KMS-11 (cell line): Measurements from ENCODE around the gene RALGAPA2.
A peak's percentile ranks its signal among the peaks of the same experiment; 100 is the strongest.

Experiments used
- H2AFZ ChIP-seq: fragments of 200-600 bp; sonication (generic); 2 replicates; pipeline ENCODE4 v1.6.1; 2016; ENCODE audit warnings: antibody characterized with exemption, mixed run types, low read depth
- H3K27ac ChIP-seq: fragments of 200-600 bp; sonication (generic); 2 replicates; pipeline ENCODE4 v1.6.1; 2016; ENCODE audit warnings: mild to moderate bottlenecking, mixed run types
- H3K27me3 ChIP-seq: fragments of 200-600 bp; sonication (generic); 2 replicates; pipeline ENCODE4 v1.6.1; 2017; ENCODE audit warnings: mild to moderate bottlenecking, low read depth, mixed run types, moderate library complexity; ENCODE audit not compliant: insufficient read depth
- H3K36me3 ChIP-seq: fragments of 200-600 bp; sonication (generic); 2 replicates; pipeline ENCODE4 v1.6.1; 2017; ENCODE audit warnings: mild to moderate bottlenecking, mixed run types; ENCODE audit not compliant: insufficient read depth
- H3K4me1 ChIP-seq: fragments of 200-600 bp; sonication (generic); 2 replicates; pipeline ENCODE4 v1.6.1; 2016; ENCODE audit warnings: mild to moderate bottlenecking, low read depth, mixed run types; ENCODE audit not compliant: poor library complexity, severe bottlenecking
- H3K4me2 ChIP-seq: fragments of 200-600 bp; sonication (generic); 2 replicates; pipeline ENCODE4 v1.7.0; 2016; ENCODE audit warnings: mild to moderate bottlenecking, mixed run types
- H3K4me3 ChIP-seq: fragments of 200-600 bp; sonication (generic); IDR thresholded peaks from 2 replicates; pipeline ENCODE4 v1.6.1; 2017; ENCODE audit warnings: low read depth, low read length, mixed read lengths; ENCODE audit not compliant: insufficient read depth
- H3K79me2 ChIP-seq: fragments of 200-600 bp; sonication (generic); 2 replicates; pipeline ENCODE4 v1.6.1; 2016; ENCODE audit warnings: low read depth, mixed run types; ENCODE audit not compliant: insufficient read depth
- H3K9ac ChIP-seq: fragments of 200-600 bp; sonication (generic); 2 replicates; pipeline ENCODE4 v1.6.1; 2016; ENCODE audit warnings: mild to moderate bottlenecking, mixed run types
- H4K20me1 ChIP-seq: fragments of 200-600 bp; sonication (generic); 2 replicates; pipeline ENCODE4 v1.6.1; 2016; ENCODE audit warnings: mild to moderate bottlenecking, mixed run types; ENCODE audit not compliant: insufficient read depth
- TF ChIP-seq, protein P1 (sequence below): fragments of 200-600 bp; sonication (generic); conservative IDR thresholded peaks from 2 replicates; pipeline ENCODE4 v1.6.1; 2017; ENCODE audit warnings: low read depth, mild to moderate bottlenecking, antibody characterized with exemption, low read length, moderate library complexity, mixed read lengths

RALGAPA2 gene

DNA sequence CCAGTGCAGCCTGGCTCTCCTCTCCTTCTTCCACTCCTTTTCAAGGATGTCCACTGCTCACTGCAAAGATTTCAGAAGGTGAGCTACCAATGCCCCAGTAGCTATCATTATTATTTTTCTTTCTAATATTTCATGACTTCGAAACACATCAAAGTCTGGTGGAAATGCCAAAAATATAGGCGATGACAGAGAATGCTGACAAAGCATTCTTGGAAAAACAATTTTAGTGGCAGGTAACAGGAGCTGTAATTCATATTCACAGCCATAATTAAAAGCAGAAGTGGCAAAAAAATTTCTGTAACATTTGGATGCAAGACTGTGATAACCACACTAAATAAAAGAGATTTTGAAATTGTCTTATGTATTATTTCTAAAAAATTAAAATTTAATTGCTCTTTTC, 133.6 kb downstream of the RALGAPA2 start:
- H2AFZ ChIP-seq, result no peak overlapping the region

DNA sequence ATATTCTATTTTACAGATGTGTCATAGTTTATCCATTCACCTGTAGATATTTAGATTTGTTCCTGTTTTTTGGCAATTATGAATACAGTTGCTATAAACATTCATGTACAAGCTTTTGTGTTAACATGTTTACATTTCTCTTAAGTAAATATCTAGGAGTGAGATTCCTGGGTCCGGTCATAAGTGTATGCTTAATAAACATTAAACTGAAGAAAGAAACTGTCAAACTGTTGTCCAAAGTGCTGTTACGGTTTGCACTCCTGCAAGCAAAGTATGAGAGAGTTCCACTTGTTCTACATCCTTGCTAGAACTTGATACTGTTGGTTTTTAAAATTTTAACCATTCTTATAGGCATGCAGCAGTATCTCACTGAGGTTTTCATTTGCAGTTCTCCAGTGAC, 138.6 kb downstream of the RALGAPA2 start:
- Histone ChIP-seq H3K9ac (no peak overlapping the region), H3K4me1 (no peaks in the 10 kb centered on the region), H3K27ac (no peak overlapping the region), H3K4me3 (no peak overlapping the region), H3K27me3 (no peaks in the 10 kb centered on the region), H3K4me2 (no peak overlapping the region), H3K36me3 (no peaks in the 10 kb centered on the region), H4K20me1 (no peaks in the 10 kb centered on the region), H3K79me2 (no peaks in the 10 kb centered on the region), H2AFZ (no peak overlapping the region)
- TF ChIP-seq, protein P1, sequence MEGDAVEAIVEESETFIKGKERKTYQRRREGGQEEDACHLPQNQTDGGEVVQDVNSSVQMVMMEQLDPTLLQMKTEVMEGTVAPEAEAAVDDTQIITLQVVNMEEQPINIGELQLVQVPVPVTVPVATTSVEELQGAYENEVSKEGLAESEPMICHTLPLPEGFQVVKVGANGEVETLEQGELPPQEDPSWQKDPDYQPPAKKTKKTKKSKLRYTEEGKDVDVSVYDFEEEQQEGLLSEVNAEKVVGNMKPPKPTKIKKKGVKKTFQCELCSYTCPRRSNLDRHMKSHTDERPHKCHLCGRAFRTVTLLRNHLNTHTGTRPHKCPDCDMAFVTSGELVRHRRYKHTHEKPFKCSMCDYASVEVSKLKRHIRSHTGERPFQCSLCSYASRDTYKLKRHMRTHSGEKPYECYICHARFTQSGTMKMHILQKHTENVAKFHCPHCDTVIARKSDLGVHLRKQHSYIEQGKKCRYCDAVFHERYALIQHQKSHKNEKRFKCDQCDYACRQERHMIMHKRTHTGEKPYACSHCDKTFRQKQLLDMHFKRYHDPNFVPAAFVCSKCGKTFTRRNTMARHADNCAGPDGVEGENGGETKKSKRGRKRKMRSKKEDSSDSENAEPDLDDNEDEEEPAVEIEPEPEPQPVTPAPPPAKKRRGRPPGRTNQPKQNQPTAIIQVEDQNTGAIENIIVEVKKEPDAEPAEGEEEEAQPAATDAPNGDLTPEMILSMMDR, result no peak

More for the DNA sequence above, 133.6 kb downstream of the RALGAPA2 start:
- H3K4me3 ChIP-seq, result no peak overlapping the region
- H3K79me2 ChIP-seq, result no peaks in the 10 kb centered on the region
- H3K4me2 ChIP-seq, result no peak overlapping the region; the same call in 1 of the 2 replicates
- TF ChIP-seq, protein P1, result no peak
- H3K27ac ChIP-seq, result no peak overlapping the region
- peaks cover 11% of the 10 kb centered on the region for H3K4me1 ChIP-seq
- no peaks in the 10 kb centered on the region for H4K20me1 ChIP-seq
- no peaks in the 10 kb centered on the region for H3K27me3 ChIP-seq
- no peaks in the 10 kb centered on the region for H3K36me3 ChIP-seq
- H3K9ac ChIP-seq, result no peak overlapping the region

DNA sequence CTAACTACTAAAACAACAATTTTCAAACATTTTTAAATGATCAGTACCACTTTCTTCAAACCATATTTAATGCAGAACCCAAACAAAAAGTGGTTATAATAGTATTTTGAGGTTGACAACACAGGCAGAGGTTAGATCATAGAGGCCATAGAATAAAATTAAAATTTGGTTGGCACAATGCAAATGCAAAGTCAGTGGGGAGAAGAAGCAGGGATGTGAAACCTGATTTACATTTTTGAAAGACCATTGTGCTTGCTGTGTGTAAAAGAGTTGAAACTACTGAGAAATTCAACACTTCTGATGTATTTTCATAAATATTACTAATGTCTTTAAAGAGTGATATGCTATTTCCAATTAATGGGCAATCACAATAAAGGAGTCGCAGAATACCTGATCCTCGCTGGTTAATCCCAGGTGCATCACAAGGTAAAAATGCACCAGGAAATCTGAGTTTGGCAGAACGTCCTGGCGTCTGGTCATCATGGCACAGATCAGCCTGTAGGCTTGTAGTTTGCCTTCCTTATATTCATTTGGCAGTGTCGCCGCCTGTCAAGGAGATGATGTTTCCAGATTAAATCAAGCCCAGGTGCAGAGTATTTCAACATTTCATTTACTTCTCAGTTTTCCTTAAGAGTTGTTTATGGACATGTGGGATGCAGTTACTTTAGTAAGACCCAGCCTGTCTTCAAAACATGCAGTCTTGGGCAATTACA, 141.2 kb downstream of the RALGAPA2 start:
- no peaks in the 10 kb centered on the region for H3K36me3 ChIP-seq
- H3K79me2 ChIP-seq, result no peaks in the 10 kb centered on the region
- H2AFZ ChIP-seq, result no peak overlapping the region
- no peaks in the 10 kb centered on the region for H4K20me1 ChIP-seq
- TF ChIP-seq, protein P1, result no peak
- no peaks in the 10 kb centered on the region for H3K27me3 ChIP-seq
- H3K4me3 ChIP-seq, result no peak overlapping the region
- no peaks in the 10 kb centered on the region for H3K4me1 ChIP-seq
- no peak overlapping the region for H3K27ac ChIP-seq
- no peak overlapping the region for H3K4me2 ChIP-seq
- no peak overlapping the region for H3K9ac ChIP-seq

DNA sequence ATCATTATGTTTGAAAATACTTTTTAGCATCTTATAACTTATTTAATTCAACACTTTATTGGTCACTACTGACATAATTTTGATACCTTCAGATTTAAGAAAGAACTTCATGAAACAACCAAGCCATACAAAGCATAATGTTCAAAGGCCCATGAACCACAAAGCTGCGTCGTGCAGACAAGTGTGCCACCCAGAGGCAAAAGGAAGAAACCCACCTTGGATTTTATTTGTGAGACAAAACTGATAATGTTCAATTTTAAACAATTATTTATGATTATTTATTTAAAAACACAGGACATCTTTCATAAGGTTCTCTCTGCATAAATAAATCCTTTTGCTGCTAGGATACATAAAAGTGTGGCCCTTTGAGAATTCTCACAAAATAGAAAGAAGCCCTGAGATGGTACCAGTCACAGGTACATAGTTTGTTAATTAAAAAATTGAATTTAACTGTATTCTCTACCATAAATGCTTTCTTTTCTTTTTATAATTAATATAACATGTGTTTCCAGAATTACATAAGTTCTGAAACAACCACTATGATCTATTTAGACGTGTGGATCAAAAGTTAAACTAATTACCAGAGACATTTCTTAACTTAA, 143.7 kb downstream of the RALGAPA2 start:
- no peaks in the 10 kb centered on the region for H3K79me2 ChIP-seq
- H3K4me3 ChIP-seq, result no peak overlapping the region
- H2AFZ ChIP-seq, result no peak overlapping the region
- H3K4me1 ChIP-seq, result no peaks in the 10 kb centered on the region
- no peaks in the 10 kb centered on the region for H4K20me1 ChIP-seq
- no peak overlapping the region for H3K9ac ChIP-seq
- H3K36me3 ChIP-seq, result no peaks in the 10 kb centered on the region
- TF ChIP-seq, protein P1, result peak; percentile 72
- H3K4me2 ChIP-seq, result no peak overlapping the region
- no peaks in the 10 kb centered on the region for H3K27me3 ChIP-seq
- no peak overlapping the region for H3K27ac ChIP-seq
